Stimulated activated naive CD8-positive, alpha-beta T cell treated with anti-CD3 and anti-CD28 coated beads, Interleukin-15, Interleukin-2, amounts not matched to agents 100 U/mL and 50 U/mL, for 24 hours (primary cell): ENCODE data around the gene MEGF10.

Source experiments
- ATAC-seq: fragments of 150-1000 bp; cut with Tn5 transposase; one replicate; pipeline ENCODE4 v1.10.0; 2021
- DNase-seq: peaks from one replicate; pipeline ENCODE4 v3.0.0; 2021

MEGF10 gene

DNA sequence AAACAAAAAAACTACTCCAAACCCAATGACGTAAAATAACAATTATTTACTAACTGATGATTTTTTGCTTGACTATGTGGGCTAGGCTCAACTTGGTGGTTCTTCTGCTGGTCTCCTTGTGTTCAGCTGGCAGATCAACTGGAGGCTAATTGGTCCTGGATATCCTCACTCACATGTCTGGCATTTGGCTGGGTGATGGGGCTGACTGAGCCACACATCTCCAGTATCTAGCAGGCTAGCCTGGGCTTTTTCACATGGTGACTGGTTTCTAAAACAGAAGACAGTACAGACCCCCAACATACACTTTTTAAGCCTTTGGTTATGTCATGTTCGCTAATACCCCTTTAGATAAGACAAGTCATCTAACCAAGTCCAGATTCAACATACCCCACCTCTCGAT, 122.1 kb downstream of the MEGF10 start:
- DNase-seq (no peak), ATAC-seq (no peak)

DNA sequence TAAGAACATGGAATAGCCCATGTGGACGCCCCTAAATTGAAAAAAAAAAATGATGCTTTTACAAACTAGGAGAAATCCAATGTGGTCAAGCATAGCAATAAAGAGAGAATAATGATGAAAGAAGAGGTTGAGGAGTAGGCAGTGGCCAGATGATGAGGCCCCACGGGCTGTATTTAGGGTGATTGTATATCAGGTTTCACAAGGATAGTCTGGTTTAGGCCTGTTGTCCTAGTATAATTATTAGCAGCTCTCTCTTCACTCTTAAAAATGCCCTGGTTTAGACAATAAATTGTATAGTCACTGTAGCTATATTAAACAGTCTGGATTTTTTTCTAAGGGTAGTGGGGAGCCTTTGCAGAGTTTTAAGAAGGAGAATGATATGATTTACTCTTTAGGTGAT, 124.4 kb downstream of the MEGF10 start:
- ATAC-seq (no peak), DNase-seq (no peak)

- no peak for DNase-seq
- no peak for ATAC-seq
These were observed 126.3 kb downstream of the MEGF10 start for GRCh38 chr5:127416906-127417305.

GRCh38 chr5:127417528-127417927, 126.9 kb downstream of the MEGF10 start:
- no peak for DNase-seq

GRCh38 chr5:127418367-127418766, 127.8 kb downstream of the MEGF10 start:
- ATAC-seq (no peak), DNase-seq (no peak)

More at GRCh38 chr5:127417528-127417927, 126.9 kb downstream of the MEGF10 start:
- ATAC-seq, result no peak

GRCh38 chr5:127418974-127419682, 128.5 kb downstream of the MEGF10 start:
- ATAC-seq (no peak), DNase-seq (no peak)

DNA sequence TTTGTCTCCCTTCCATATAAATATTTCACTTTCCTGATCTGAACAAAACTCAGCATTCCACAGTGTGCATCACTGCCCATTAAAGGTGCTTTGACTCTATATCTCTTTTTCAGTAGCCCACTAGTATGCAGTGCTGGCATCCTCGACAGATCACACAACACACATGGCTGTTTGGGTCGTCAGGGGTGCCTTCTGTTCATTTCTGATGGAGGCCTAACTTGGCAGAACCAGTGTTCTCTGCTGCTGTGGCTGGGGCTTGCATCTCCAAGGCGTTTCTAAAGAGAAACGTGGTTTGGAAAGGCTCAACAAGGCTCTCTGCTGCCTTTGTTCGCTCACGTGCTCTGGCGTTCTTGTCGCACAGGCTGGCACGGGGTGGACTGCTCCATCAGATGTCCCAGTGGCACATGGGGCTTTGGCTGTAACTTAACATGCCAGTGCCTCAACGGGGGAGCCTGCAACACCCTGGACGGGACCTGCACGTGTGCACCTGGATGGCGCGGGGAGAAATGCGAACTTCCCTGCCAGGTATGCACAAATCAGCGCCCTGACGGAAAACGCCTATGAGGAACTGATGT, 129.2 kb downstream of the MEGF10 start:
- no peak for DNase-seq
- no peak for ATAC-seq

- no peak for ATAC-seq
- no peak for DNase-seq
These were observed 130.2 kb downstream of the MEGF10 start for GRCh38 chr5:127420758-127421157.

DNA sequence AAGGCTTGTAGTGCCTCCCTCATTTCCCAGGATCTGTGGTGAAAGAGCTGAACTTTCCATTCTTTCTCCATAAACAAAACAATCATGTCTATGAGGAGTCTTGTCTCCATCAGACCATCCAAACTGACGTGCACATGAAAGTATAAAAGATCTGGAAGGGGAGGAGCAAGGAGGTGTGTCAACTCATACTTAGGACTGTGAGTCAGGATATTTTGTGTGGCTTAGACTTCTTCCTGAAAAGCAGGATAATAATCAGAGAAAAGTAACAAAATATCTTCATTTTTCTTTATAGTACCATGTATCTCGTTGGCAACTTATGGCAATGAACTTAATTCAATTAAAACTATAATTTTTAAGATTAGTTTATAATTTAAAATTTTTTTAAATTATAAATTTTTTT, 130.9 kb downstream of the MEGF10 start:
- no peak for ATAC-seq
- DNase-seq, result no peak

DNA sequence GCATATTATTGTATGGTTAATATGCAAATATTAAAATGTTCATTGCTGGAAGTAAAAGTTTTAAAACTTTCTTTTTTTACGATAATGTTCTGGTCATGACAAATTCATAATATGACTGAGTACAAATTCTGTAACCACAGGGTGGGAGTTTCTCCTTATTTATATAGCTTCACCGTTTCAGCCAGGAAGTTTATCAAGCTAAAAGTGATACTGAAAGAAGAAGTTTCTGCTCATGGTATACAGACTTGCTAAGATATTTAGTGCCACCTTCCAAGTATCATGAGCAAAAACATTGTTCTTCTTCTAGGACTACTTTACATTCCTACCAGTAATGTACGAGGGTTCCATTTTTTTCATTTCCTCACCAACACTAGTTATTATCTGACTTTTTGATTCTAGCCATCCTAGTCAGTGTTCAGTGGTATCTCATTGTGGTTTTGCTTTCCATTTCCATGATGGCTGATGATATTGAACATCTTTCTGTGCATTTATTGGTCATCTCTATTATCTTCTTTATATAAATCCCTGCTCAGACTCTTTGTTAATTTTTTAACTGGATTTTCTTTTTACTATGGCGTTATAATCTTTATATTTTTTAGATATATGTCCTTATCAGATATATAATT, 132.7 kb downstream of the MEGF10 start:
- DNase-seq, result no peak
- ATAC-seq, result no peak

GRCh38 chr5:127425037-127425436, 134.4 kb downstream of the MEGF10 start:
- DNase-seq, result no peak
- ATAC-seq, result no peak

DNA sequence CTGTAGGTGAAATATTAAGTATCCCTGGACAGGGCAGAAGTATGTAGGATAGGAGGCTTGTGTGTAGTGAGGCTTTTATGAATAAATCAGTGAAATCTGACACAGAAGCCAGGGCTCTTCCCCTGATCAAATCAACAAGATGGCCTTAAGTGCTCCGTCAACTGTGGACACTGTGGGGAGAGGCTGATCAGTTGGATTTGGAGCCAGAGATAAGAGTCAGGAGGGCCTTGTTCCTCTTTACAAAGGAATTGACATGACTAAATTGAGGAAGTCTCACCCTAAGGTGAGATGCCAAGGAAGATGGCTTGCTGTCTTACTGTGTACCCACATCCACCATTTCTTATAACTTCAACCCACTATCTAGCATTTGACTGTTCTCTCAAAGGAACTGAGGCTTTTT, 135.3 kb downstream of the MEGF10 start:
- no peak for DNase-seq
- ATAC-seq, result no peak

GRCh38 chr5:127426661-127427060, 136.1 kb downstream of the MEGF10 start:
- ATAC-seq (no peak), DNase-seq (no peak)

- ATAC-seq, result no peak
These were observed 137.7 kb downstream of the MEGF10 start for GRCh38 chr5:127428276-127428675.

DNA sequence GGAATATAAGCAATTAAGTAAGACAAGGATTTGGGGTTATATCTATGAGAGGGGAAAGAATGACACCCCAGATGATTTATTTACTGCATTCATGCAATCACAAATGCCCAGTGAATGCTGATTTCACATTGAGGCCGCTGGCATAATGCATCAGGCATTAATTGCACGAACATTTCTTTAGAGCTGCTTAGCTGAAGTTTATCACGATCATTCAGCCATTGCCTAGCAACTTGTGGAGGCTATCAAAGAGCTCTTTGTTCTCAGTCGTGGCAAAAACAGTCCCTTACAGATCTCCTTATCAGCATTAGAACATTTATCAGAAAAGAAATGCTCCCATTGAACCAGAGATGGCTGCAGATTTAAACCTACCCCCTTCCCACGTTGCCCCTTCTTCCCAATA, 138.2 kb downstream of the MEGF10 start:
- ATAC-seq, result no peak
- DNase-seq, result no peak

More at GRCh38 chr5:127428276-127428675, 137.7 kb downstream of the MEGF10 start:
- no peak for DNase-seq

GRCh38 chr5:127429928-127430327, 139.3 kb downstream of the MEGF10 start:
- DNase-seq, result no peak
- ATAC-seq, result no peak

GRCh38 chr5:127430627-127431026, 140.0 kb downstream of the MEGF10 start:
- no peak for DNase-seq

GRCh38 chr5:127431977-127432585, 141.5 kb downstream of the MEGF10 start:
- DNase-seq (no peak), ATAC-seq (no peak)

More at GRCh38 chr5:127430627-127431026, 140.0 kb downstream of the MEGF10 start:
- no peak for ATAC-seq

DNA sequence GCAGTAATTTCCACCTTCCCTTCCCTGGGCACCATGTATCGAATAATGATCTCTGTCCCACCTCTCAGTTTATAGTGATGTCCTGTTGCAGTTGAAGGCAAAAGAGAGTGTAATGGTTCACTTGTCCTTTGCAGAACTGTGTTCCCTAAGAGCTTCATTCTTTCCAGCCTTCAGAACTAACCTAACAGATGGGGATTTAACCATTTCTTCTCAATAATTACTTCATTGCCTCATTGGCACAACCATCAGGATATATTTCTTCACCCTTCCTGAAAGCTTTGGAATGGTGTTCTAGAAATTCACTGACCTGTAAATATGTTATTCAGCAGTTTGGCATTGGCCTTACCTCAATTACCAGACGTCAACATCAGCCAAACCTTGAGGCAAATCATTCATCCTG, 142.9 kb downstream of the MEGF10 start:
- ATAC-seq, result no peak
- DNase-seq, result no peak

GRCh38 chr5:127434588-127434987, 144.0 kb downstream of the MEGF10 start:
- DNase-seq (no peak), ATAC-seq (no peak)

- DNase-seq, result no peak
These were observed 145.2 kb downstream of the MEGF10 start for GRCh38 chr5:127435821-127436220.

DNA sequence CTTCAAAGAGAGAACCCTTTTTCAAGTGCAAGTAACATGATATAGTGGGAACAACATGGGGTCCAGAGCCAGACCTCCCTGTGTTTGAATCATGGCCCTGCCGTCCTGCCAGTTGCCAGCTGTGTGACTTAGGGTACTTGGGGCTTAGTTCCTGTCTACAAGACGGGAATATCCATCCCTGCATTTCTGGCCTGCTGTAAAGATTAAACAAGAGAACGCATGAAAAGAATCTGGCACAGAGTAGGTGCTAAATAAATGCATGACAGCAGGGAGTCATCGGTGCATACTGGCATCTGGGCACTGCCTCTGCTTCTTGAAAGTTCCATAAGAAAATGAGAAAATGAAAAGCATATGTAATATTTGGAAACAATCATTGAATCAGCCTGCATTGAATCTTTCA, 149.0 kb downstream of the MEGF10 start:
- DNase-seq (no peak), ATAC-seq (no peak)

More at GRCh38 chr5:127435821-127436220, 145.2 kb downstream of the MEGF10 start:
- ATAC-seq, result no peak

- ATAC-seq, result no peak
- no peak for DNase-seq
These were observed 150.2 kb downstream of the MEGF10 start for GRCh38 chr5:127440831-127441230.
